Breast epithelium (tissue), 3 donors: ENCODE measurements around the gene BFSP1.

Source experiments
- CTCF ChIP-seq, 3 donors: fragments of 450-650 bp; IDR thresholded peaks; one replicate each; pipeline ENCODE4 v1.5.1; 2016 to 2017; ENCODE audit warnings: antibody characterized with exemption in 3 of 3, mild to moderate bottlenecking in 3 of 3, moderate library complexity in 3 of 3
- POLR2A ChIP-seq: fragments of 450-650 bp; IDR thresholded peaks from one replicate; pipeline ENCODE4 v1.6.1; 2016; ENCODE audit warnings: antibody characterized with exemption, mild to moderate bottlenecking, moderate library complexity
- POLR2AphosphoS5 ChIP-seq, 3 donors: sonication (generic); formaldehyde crosslinking; IDR thresholded peaks; one replicate each; pipeline ENCODE4 v1.6.1; 2017; ENCODE audit warnings: antibody characterized with exemption in 3 of 3

GRCh38 chr20:17495826-17496225, 35.4 kb downstream of the BFSP1 start:
- no peak for TF ChIP-seq CTCF (IDR thresholded peaks at IDR 0.05)
- no peak for TF ChIP-seq POLR2A
- TF ChIP-seq POLR2AphosphoS5 (IDR thresholded peaks at IDR 0.05) = no peak
